Inflammatory macrophage (primary cell): Measurements from ENCODE around the gene JMJD4.

Experiments used
- DNase-seq, 2 donors: peaks; one replicate each; pipeline ENCODE4 v3.0.0-alpha.2; 2020 to 2022
- total RNA-seq, 18 experiments: gene quantifications; one replicate each; lab custom pipeline; 2026; ENCODE audit warnings: mixed read lengths in 6 of 18, inconsistent platforms in 2 of 18; lab: John Stamatoyannopoulos, UW

The JMJD4 gene
- total RNA-seq = 5.8 to 30.2 (median 17.3) reads per million in 18 experiments

GRCh38 chr1:227734856-227735538 is at the start of gene JMJD4, which contains the start of gene SNAP47:
Gene JMJD4, minus strand, starts transcription at chr1:227735302. Its CDS starts 29 bp downstream, at chr1:227735273.
Gene SNAP47, plus strand, starts transcription at chr1:227735435. Its CDS starts 12,302 bp downstream, at chr1:227747737.
- DNase-seq = peak; percentile 88 to 92

- DNase-seq = no peak
Measured at GRCh38 chr1:227782226-227782625, 47.1 kb upstream of the JMJD4 start.

- DNase-seq = no peak
Measured at GRCh38 chr1:227781314-227781930, 46.3 kb upstream of the JMJD4 start.

GRCh38 chr1:227780101-227781044 is 45.3 kb upstream of the JMJD4 start:
- no peak for DNase-seq

GRCh38 chr1:227779685-227780084 is 44.6 kb upstream of the JMJD4 start:
- DNase-seq = no peak

GRCh38 chr1:227779021-227779441 is 43.9 kb upstream of the JMJD4 start:
- no peak for DNase-seq

- DNase-seq = no peak
Measured at GRCh38 chr1:227778401-227778947, 43.4 kb upstream of the JMJD4 start.

GRCh38 chr1:227777646-227778045 is 42.5 kb upstream of the JMJD4 start:
- no peak for DNase-seq

GRCh38 chr1:227777156-227777555 is 42.1 kb upstream of the JMJD4 start:
- no peak for DNase-seq

GRCh38 chr1:227776331-227776771 is 41.2 kb upstream of the JMJD4 start:
- DNase-seq = no peak

GRCh38 chr1:227775841-227776240 is 40.7 kb upstream of the JMJD4 start:
- no peak for DNase-seq

- DNase-seq = no peak
Measured at GRCh38 chr1:227774821-227775661, 39.9 kb upstream of the JMJD4 start.

- DNase-seq = no peak
Measured at GRCh38 chr1:227774051-227774731, 39.1 kb upstream of the JMJD4 start.

- DNase-seq = no peak
Measured at GRCh38 chr1:227773558-227773957, 38.5 kb upstream of the JMJD4 start.

- no peak for DNase-seq
Measured at GRCh38 chr1:227771771-227772170, 36.7 kb upstream of the JMJD4 start.

GRCh38 chr1:227771326-227771725 is 36.2 kb upstream of the JMJD4 start:
- DNase-seq = no peak

GRCh38 chr1:227770812-227771211 is 35.7 kb upstream of the JMJD4 start:
- no peak for DNase-seq

GRCh38 chr1:227769936-227770494 is 34.9 kb upstream of the JMJD4 start:
- no peak for DNase-seq

GRCh38 chr1:227769047-227769935 is 34.2 kb upstream of the JMJD4 start:
- no peak for DNase-seq

- DNase-seq = no peak
Measured at GRCh38 chr1:227768640-227769039, 33.5 kb upstream of the JMJD4 start.
